CD1c-positive myeloid dendritic cell (primary cell): ENCODE measurements around the gene CAMK2G.
"Not testable (repeated sequence)": the region's sequence is repeated elsewhere in the genome, so short reads cannot be mapped to it uniquely, and the experiment has no call there.

Experiments used
- DNase-seq: peaks from one replicate; pipeline ENCODE4 v3.0.0-alpha.2; 2016; ENCODE audit errors: extremely low spot score

Gene CAMK2G

DNA sequence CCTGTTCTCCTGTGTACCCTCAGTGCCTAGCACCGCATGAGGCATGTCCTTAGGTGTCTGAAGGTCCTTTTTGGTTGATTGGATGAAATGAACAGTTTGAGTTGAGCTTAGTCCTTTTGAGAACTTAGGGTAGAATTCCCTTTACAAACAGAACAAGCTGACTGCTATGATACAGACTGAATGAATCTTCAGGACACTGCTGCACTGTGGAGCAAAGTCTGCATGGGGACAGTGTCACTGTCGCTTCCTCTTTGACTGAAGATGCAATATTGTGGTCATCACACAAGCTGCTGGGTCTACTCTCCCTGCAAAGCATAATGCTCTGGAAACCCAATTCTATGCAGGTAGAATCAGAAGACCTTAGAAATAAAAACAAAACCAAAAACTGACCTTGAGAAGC is 28.0 kb upstream of the CAMK2G start:
- DNase-seq, result peak; percentile 55

DNA sequence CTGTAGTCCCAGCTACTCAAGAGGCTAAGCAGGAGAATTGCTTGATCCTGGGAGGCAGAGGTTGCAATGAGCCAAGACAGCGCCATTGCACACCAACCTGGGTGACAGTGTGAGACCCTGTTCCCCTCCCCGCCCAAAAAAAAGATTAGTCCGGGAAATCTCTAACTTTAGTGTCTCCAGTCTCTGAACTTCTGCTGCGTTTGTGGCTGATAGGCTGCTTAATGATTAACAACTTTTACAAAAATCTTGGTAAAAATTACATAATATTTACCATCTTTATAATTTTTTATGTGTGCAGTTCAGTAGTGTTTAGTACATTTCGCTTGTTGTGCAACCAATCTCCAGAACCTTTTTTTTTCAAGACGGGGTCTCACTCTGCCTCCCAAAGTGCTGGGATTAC is 26.9 kb upstream of the CAMK2G start:
- DNase-seq, result no peak

DNA sequence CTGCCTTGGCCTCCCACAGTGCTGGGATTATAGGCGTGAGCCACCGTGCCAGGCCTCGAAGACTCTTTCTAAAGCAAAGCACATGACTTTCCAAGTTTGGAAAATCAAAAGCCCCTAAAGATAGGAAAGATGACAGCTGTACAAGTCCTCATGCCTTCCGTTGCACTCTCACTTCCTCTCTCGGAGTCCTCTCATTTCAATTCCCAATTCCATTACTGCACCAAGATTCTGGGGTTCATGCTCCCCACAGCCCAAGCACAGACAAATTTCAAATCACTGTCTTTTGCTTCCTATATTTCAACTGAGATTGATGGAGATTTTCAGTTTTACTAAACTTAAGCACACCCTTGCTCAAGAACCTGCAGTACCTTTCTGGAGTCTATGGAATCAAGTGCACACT is 25.7 kb upstream of the CAMK2G start:
- peak; percentile 72 for DNase-seq

DNA sequence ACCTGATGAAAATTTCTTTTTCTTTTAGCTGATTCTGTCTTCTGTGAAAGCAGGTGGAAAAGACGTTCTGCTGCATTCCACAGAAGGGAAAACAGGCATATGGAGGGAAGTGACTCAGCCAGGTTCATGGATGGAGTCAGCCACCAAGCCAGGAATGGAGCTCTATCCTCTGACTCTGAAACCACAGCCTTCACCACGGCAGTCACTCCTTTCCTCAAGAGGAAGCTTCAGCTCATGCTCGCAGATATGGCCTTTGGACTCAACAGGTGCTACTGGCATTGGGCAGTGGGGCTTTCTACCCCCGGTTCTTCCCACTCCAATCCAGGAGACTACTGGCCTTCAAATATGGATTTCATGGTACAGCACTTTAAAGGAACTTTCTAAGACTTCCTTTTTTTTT is 25.1 kb upstream of the CAMK2G start:
- DNase-seq, result peak; percentile 48

DNA sequence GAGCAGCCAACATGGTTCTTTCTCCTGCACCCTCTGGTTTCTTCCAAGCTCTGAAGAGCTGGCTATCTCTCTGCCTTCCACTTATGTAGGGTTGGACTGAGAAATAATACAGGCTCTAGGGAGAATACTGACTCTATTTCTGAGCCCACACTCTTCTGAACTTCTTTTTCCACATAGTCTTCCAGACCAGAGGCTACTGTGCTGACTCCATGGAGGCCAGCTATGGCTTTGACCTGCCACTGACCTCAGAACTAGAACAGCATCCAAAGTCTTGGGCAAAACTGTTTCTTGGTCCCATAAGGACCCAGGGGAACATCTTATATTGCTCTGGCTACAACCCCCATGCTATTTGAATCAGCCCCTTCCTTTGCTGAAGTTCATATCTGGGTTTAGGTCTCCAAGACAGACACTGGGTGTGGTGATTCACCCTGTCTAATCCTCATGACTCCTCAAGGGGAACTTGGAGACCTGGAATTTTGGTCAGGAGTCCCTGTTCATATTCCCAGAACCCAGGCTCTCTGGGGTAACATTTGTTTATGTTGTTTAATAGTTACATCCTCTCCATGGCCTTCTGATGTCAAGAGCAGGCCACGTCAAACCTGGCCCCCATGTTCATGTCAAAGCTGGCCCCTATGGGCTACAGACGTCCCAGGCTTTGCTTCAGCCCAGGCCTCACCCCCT is 24.5 kb upstream of the CAMK2G start:
- DNase-seq, result no peak

DNA sequence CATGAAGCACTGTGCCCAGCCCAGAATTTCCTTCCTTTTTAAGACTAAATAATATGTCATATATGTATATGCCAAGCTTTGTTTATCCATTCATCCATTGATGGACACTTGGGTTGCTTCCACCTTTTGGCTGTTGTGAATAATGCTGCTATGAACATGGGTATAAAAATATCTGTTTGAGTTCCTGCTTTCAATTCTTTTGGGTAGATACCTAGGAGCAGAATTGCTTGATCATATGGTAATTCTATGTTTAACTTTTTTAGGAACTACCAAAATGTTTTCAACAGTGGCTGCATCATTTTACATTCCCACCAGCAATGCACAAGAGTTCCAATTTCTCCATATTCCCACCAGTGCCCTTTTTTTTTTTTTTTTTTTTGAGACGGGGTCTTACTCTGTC is 23.3 kb upstream of the CAMK2G start:
- DNase-seq, result no peak

DNA sequence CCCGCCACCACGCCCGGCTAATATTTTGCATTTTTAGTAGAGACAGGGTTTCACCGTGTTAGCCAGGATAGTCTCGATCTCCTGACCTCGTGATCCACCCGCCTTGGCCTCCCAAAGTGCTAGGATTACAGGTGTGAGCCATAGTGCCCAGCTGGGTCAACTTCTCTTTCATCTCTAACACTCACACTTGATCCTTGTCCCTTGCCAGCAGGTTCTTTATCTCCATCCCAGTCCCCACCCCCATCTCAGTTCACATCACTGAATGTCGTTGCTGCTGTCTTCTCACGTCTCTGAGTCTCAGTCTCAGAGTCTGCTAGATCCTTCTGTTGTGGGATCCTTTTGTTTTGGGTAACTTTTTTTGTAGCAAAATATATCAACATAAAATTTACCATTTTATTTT is 21.0 kb upstream of the CAMK2G start:
- not testable (repeated sequence) for DNase-seq

DNA sequence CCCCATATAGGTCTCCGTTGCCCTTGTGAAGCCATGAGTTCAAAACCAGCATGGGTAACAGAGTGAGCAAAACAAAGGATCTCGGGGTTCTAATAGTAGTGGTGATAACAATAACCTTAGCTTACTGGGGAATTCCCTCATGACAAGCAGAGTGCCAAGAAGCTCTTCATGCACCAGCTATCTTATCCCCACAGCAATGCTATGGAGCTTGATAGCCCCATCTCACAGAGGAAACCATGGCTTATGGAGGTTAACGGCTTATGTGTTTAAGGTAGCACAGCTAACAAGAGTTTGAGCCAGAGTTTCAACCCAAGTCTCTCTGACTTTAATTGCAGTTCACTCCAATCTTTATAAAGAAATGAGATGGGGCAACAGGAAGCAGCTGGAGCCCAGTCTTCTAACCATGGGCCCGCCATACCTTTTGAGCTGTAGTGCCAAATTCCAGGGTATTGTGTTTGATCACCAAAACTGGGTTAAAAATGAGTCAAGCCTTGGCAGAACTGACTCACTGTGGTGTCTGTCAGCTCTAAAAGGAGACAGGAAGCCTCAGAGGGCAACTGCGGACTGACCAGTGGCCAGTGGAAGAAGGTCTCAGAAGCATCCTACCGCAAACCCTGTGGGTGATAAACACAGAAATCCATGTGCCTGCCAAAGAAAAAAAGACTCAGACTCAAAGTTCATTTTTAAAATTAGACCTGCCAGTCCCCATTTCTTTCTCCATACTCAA is 20.1 kb upstream of the CAMK2G start:
- peak; percentile 29 for DNase-seq

DNA sequence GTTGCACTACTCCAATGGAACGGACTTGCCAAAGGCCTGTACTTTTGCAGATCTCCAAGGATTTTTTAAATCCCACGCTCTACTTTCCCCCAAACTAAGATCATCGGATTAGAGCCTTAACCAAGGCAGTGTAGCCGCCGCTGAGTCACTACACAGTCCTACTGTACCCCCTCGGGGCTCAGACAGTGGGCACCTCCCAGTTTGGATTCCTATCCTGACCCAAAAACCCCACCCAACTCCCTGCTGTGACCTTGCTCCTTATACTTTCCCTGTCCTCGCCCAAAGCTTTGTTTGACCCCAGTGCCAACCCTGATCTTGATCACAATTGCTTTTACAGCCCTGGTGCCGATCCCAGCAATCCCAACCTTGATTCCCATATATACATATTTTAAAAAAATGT is 19.1 kb upstream of the CAMK2G start:
- no peak for DNase-seq

DNA sequence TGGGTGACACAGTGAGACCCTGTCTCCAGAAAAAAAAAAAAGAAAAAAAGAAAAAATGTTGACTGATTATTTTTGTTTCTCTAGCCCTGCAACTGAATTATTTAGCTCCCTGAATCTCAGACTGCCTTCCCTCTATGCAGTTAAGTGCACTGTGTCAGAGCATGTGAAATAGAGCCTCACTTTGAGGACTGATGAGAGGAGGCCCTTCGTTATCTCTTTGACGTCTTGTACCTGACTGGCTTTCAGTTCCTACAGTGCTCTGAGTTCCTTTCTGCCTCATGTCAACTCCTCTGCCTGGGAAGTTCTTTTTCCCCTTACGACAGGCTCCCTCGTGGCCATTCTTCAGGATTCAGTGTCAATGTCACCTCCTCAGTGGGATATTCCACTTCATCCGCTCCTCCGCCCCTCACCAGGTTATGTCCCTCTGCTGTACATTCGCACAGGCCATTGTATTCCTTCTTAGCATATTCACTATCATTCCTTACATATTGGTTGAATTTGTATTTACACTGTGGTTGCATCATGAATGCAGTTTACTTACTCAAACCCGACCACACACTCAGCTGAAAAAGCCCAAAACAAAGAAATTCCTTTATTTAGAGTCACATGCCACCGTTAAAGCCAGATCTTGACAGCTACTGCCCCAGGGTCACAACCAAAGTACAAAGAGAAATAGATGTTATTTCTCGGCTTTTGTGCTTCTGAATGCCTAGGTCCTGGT is 18.1 kb upstream of the CAMK2G start:
- no peak for DNase-seq

DNA sequence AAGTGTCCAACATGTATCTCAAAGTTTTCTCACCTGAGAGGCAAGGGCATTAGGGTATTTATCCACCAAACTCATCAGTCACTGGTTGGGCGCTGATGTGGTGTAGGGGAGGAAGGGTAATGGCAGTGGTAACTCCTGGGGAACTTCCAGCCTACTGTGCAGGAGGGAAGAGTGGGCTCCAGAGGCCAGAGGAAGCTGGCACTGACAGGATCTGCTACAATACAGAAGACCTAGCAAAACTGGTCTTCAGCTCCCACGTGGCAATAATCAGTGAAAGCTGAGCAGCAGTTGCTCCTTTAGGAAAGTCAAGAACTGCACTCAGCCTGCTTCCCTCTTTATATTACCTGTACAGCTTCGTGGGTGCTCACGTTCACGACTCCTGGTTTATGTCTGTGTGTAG is 17.2 kb upstream of the CAMK2G start:
- no peak for DNase-seq

DNA sequence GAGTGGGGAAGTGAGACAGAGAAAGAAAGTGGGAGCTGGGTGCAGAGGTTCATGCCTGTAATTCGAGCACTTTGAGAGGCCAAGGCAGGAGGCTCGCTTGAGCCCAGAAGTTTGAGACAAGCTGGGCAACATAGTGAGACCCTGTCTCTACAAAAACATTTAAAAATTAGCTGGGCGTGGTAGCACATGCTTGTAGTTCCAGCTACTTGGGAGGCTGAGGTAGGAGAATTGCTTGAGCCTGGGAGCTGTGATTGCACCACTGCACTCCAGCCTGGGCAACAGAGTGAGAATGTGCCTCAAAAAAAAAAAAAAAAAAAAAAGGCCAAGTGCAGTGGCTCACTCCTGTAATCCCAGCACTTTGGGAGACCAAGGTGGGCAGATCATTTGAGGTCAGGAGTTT is 16.5 kb upstream of the CAMK2G start:
- not testable (repeated sequence) for DNase-seq

DNA sequence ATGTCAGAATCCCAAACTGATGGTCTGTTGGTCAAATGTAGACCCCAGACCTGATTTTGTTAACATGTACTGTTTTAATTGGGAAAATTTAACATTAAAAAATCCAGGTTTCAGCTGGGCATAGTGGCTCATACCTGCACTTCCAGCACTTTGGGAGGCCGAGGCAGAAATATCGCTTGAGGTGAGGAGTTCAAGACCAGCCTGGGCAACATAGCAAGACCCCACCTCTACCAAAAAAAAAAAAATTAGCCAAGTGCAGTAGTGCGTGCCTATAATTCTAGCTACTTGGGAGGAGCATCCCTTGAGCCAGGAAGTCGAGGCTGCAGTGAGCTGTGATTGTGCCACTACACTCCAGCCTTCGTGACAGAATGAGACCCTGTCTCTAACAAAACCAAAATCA is 15.9 kb upstream of the CAMK2G start:
- no peak for DNase-seq

DNA sequence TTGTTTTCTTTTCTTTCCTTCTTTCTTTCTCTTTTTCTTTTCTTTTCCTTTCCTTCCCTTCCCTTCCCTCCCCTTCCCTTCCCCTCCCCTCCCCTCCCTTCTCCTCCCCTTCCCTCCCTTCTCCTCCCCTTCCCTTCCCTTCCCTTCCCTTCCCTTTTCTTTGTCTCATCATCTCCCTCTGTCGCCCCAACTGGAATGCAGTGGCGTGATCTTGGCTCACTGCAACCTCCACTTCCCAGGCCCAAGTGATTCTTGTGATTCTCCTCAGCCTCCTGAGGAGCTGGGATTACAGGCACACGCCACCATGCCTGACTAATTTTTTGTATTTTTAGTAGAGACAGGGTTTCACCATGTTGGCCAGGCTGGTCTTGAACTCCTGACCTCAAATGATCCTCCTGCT is 15.1 kb upstream of the CAMK2G start:
- DNase-seq, result not testable (repeated sequence)

DNA sequence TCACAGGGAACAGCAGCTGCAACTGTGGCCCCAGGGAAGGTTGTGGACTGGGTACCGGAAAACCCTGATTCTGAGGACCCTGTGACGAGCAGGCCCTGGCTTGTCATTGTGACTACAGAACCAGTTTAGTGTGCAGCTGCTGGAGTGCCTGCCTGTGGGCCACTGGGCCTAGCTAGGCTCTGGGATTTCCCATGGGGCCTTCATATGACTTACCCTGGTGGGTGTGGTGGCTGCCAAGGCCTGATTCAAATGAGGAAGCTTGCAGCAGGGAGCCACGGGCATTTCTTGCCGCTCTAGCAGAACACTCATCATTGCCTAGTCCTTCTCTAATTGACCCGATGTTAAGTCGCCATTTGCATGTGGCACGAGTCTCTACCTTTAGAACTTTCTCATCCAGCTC is 14.7 kb upstream of the CAMK2G start:
- peak; percentile 94 for DNase-seq

DNA sequence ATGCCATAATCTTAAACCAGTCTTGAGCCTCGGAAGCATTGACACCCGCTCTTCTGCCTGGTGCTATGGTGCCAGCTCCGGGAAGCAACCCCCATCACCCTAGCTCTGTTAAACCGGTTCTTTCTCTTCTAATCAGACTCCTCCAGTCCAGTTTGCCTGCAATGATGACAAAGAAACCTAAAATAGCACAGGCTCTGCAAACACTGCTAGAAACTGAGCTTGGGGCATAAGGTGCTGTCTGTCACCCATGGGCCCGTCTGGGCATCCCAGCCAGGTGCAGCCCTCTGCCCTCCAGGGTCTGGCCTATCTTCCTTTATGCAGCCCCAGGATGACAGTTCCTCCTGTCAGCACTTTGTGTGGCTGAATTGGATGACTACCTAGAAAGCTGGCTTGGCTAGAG is 14.2 kb upstream of the CAMK2G start:
- no peak for DNase-seq

DNA sequence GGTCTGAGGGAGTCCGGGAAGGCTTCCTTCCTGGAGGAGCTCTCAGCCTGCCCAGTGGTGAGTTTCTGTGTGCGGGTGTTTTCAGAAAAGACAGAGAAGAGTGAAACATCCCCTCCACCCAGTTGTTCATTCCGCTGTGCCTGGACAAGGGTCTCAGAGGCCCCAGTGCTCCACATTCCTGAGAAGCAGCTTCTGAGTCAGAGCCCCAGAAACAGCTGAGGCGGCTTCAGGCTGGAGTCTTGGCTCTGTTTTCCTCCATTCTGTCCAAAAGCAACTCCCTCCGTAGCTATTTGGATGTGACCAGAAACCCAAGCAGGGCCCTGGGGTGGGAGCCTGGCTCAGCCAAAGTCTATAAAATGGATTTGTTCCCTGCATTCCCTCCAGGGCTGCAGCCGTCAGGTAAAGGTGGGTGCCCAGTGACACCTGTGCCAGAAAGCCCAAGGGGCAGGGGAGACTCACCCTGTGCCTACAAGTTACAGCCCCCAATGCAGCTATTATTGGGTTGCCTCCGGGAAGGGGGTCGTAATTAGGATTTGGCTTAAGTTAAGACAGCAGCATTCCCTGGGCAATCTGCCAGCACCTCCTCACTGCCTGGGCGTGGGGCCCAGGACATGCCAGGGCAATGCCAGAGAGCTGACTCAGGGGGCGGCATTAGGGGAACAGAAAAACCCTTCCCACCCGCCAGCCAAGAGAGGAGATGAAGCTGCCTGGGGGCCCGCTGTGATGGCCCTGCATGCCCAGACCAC is 13.1 kb upstream of the CAMK2G start:
- peak; percentile 84 for DNase-seq

DNA sequence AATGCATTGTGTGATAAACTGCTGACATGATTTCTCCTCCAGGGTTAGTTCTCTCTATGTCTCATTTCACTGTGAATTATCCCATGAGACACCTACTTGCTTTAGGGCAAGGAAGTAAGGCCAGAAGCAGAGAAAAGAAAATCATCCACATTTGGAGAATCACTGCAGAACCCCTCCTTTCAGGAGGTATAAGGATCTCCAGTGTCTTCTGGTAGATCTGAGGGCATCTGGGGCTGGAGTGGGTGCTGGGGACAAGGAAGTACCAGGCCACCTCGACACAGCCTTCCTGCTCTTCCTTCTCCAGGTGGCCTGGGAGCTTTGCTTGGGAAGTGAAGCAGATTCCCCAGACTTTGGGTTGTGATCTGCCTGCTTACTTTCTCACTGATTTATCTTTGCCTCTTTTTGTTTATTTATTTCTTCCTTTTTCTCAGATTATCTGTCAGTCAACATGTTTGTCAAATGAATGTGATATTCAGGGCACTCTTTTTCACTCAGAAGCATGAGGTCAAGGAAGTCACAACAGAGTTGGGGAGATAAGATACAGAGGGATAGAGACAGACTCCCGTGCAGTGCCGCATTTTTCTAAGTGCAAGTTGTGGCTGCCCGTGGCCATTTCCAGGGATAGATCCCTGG is 12.4 kb upstream of the CAMK2G start:
- DNase-seq, result peak; percentile 23

DNA sequence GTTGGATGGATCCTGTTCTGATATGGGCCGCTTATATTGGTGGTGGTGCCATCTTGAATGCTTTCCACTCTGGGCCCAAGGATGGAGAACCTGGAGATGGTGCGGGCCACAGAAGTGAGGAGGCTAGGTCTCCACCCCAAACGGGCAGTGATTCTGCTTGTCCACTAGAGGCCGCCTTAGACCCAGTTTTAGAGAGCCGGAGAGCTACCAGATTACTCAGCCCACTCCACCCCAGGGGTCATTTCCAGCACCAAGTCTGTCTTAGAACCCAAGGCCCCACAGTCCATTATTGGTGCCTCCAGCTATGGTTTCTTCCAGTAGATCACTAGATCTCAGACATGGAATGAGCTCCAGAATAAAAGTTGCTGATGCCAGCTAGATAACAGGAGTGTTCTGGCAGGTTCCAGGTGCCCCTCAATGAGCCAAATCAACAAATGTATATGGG is 11.8 kb upstream of the CAMK2G start:
- DNase-seq, result peak; percentile 79

DNA sequence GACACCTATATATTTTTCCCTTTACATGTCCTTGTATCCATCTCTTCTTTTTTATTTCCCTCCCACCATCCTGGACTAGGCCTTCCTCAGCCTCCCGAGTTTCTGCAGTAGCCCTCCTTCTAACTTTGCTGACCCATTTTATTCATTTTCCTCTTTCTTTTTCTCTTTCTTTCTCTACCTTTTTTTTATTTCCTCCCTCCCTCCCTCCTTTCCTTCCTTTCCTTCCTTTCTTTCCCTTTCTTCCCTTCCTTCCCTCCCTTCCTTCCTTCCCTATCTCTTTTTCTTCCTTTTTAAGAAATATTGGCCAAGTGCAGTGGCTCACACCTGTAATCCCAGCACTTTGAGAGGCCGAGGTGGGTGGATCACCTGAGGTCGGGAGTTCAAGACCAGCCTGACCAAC is 9.7 kb upstream of the CAMK2G start:
- no peak for DNase-seq

DNA sequence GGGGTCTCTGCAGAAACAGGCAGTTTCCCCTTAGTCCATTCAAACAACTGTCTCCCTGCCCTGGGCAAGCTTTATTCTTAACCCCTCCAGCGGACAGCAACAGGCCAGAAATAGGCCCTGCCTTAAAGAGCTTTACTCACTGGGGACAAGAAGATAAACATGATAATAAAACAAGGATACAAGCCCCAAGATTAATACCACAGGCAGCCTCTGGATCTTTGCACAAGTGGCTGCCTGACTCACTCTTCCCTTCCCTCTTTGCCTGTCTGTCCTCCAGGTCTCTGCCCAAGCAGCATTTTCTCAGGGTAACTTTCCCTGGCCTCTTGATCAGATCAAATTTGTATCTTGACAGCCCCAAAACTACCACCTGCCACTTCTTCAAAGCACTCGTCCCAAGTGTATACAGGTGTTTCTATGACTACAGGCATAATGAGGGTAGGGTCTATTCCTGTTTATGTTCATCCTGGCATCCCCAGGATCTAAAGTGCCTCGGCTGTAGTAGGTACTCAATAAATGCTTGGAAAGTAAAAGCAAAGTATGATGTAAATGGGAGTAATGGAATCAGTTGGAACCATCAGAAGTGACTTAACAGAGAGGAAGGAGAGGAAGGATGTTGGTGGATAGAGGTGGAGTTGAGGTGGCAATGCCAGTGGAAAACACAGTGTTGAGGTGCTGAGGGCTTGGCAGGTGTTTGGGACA is 7.0 kb upstream of the CAMK2G start:
- DNase-seq, result no peak
